ENCODE measurements around the gene MARCHF3.
"Not testable (repeated sequence)": the region's sequence is repeated elsewhere in the genome, so short reads cannot be mapped to it uniquely, and the experiment has no call there.

The MARCHF3 gene

GRCh38 chr5:127024821-127025220 lies 5.5 kb downstream of the MARCHF3 start:
- Histone ChIP-seq H3K27me3 (ENCODE audit: insufficient read depth, low read length) (0 out of 2 replicates have a peak, but pooled peaks cover 3% of the 10 kb centered on the region), H3K27ac (ENCODE audit: low read depth, low read length, poor library complexity, severe bottlenecking) (no peak overlapping the region), H3K4me1 (ENCODE audit: insufficient read depth, low read length, severe bottlenecking) (peaks cover 14% of the 10 kb centered on the region), H3K9ac (ENCODE audit: low read length) (no peak overlapping the region), H4K20me1 (ENCODE audit: insufficient read depth, low read length) (no peaks in the 10 kb centered on the region), H3K79me2 (ENCODE audit: insufficient read depth, low read length) (no peaks in the 10 kb centered on the region), H3K4me2 (ENCODE audit: low read length) (no peak overlapping the region), H3F3A (ENCODE audit: insufficient read depth, low read length) (no peaks in the 10 kb centered on the region), H3K9me2 (ENCODE audit: low read depth, low read length) (no peaks in the 10 kb centered on the region), H2AFZ (ENCODE audit: low read length) (no peak overlapping the region), H3K4me3 (ENCODE audit: low read depth, low read length, poor library complexity, severe bottlenecking) (no peak overlapping the region), H3K9me3 (ENCODE audit: low read length) (no peaks in the 10 kb centered on the region), H3K36me3 (ENCODE audit: insufficient read depth, low read length) (no peaks in the 10 kb centered on the region)
- TF ChIP-seq, protein P1, sequence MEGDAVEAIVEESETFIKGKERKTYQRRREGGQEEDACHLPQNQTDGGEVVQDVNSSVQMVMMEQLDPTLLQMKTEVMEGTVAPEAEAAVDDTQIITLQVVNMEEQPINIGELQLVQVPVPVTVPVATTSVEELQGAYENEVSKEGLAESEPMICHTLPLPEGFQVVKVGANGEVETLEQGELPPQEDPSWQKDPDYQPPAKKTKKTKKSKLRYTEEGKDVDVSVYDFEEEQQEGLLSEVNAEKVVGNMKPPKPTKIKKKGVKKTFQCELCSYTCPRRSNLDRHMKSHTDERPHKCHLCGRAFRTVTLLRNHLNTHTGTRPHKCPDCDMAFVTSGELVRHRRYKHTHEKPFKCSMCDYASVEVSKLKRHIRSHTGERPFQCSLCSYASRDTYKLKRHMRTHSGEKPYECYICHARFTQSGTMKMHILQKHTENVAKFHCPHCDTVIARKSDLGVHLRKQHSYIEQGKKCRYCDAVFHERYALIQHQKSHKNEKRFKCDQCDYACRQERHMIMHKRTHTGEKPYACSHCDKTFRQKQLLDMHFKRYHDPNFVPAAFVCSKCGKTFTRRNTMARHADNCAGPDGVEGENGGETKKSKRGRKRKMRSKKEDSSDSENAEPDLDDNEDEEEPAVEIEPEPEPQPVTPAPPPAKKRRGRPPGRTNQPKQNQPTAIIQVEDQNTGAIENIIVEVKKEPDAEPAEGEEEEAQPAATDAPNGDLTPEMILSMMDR (IDR thresholded peaks at IDR 0.05; ENCODE audit: low read length): no peak
- TF ChIP-seq EZH2 (IDR thresholded peaks at IDR 0.05; ENCODE audit: borderline replicate concordance, low read length): no peak

DNA sequence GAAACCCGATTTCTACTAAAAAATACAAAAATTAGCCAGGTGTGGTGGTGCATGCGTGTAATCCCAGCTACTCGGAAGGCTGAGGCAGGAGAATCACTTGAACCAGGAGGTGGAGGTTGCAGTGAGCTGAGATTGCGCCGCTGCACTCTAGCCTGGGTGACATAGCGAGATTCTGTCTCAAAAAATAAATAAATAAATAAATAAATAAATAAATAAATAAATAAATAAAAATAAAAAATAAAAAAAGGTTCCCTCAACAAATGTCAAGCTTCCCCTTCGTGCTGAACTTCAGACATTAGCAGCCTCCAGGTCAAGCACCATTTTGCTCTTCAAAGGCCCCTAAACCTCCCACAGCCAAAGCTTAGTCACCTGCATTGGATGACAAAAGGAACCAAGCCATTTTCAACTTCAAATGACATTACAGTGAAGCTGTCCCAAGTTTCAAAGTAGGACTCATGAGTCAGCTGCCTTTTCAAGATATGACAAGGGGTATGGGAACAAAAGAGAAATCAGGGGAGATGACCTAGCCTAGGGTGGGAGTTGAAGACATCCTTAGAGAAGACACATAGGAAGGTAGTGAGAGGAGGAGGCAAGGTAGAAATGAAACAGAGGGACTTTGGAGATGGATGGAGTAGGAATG lies 6.7 kb downstream of the MARCHF3 start:
- not testable (repeated sequence) for H3K9me3 ChIP-seq (ENCODE audit: low read length); H3K4me3 ChIP-seq (ENCODE audit: low read depth, low read length, poor library complexity, severe bottlenecking); H3K9ac ChIP-seq (ENCODE audit: low read length); H3K79me2 ChIP-seq (ENCODE audit: insufficient read depth, low read length); H3K4me2 ChIP-seq (ENCODE audit: low read length); H3F3A ChIP-seq (ENCODE audit: insufficient read depth, low read length); H3K4me1 ChIP-seq (ENCODE audit: insufficient read depth, low read length, severe bottlenecking); H2AFZ ChIP-seq (ENCODE audit: low read length); H3K36me3 ChIP-seq (ENCODE audit: insufficient read depth, low read length); H3K27ac ChIP-seq (ENCODE audit: low read depth, low read length, poor library complexity, severe bottlenecking); H4K20me1 ChIP-seq (ENCODE audit: insufficient read depth, low read length); H3K9me2 ChIP-seq (ENCODE audit: low read depth, low read length); H3K27me3 ChIP-seq (ENCODE audit: insufficient read depth, low read length)

DNA sequence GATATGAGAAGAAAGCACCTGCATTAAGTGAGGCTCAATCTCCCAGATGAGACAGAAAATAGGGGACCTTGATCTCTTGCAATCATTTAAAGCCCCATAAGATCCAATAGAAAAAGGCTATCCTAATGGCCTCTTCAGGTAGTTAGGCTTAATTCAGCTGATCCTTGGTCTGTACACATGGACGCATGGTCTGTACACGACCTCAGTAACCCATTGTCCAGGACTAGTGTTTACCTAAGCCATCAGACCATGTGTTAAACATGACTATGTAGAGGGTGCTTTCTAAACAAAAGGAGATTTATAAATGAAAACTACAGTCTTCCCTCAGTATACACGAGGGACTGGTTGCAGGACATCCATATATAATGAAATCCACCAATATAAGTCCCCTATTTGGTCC lies 7.5 kb downstream of the MARCHF3 start:
- no peaks in the 10 kb centered on the region for H3K4me1 ChIP-seq (ENCODE audit: insufficient read depth, low read length, severe bottlenecking)
- H3K9me2 ChIP-seq (ENCODE audit: low read depth, low read length): no peaks in the 10 kb centered on the region
- H2AFZ ChIP-seq (ENCODE audit: low read length): no peak overlapping the region
- no peaks in the 10 kb centered on the region for H4K20me1 ChIP-seq (ENCODE audit: insufficient read depth, low read length)
- no peaks in the 10 kb centered on the region for H3K79me2 ChIP-seq (ENCODE audit: insufficient read depth, low read length)
- no peaks in the 10 kb centered on the region for H3K27me3 ChIP-seq (ENCODE audit: insufficient read depth, low read length)
- H3K27ac ChIP-seq (ENCODE audit: low read depth, low read length, poor library complexity, severe bottlenecking): no peak overlapping the region
- TF ChIP-seq, protein P1 (IDR thresholded peaks at IDR 0.05; ENCODE audit: low read length): no peak
- TF ChIP-seq EZH2 (IDR thresholded peaks at IDR 0.05; ENCODE audit: borderline replicate concordance, low read length): no peak
- no peak overlapping the region for H3K4me2 ChIP-seq (ENCODE audit: low read length)
- H3K4me3 ChIP-seq (ENCODE audit: low read depth, low read length, poor library complexity, severe bottlenecking): no peak overlapping the region
- H3K9ac ChIP-seq (ENCODE audit: low read length): no peak overlapping the region
- H3K9me3 ChIP-seq (ENCODE audit: low read length): no peaks in the 10 kb centered on the region
- no peaks in the 10 kb centered on the region for H3F3A ChIP-seq (ENCODE audit: insufficient read depth, low read length)
- H3K36me3 ChIP-seq (ENCODE audit: insufficient read depth, low read length): no peaks in the 10 kb centered on the region

DNA sequence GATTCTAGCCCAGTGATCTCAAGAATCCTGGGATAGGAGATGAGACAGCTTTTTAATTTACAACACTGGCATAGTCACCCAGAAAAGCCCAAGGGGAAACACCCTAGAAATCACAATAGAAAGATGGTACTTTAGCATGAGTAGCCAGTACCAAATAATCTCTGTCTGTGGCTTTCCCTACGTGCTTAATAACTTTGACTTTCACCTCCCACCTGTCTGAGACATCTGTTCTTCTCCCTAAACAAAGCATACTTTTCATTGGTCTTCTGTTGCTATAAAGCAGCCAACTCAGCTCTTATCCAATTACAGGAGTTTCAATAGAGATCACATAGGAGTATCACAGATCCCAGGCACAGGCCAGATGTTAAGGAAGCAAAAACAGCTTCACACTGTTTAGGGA lies 10.4 kb downstream of the MARCHF3 start:
- TF ChIP-seq EZH2 (IDR thresholded peaks at IDR 0.05; ENCODE audit: borderline replicate concordance, low read length): no peak
- TF ChIP-seq, protein P1 (IDR thresholded peaks at IDR 0.05; ENCODE audit: low read length): no peak
- no peak overlapping the region for H3K9ac ChIP-seq (ENCODE audit: low read length)
- no peak overlapping the region for H2AFZ ChIP-seq (ENCODE audit: low read length)
- H3K4me2 ChIP-seq (ENCODE audit: low read length): no peak overlapping the region
- no peaks in the 10 kb centered on the region for H3K27me3 ChIP-seq (ENCODE audit: insufficient read depth, low read length)
- no peaks in the 10 kb centered on the region for H3K79me2 ChIP-seq (ENCODE audit: insufficient read depth, low read length)
- H4K20me1 ChIP-seq (ENCODE audit: insufficient read depth, low read length): no peaks in the 10 kb centered on the region
- no peaks in the 10 kb centered on the region for H3K36me3 ChIP-seq (ENCODE audit: insufficient read depth, low read length)
- H3K4me3 ChIP-seq (ENCODE audit: low read depth, low read length, poor library complexity, severe bottlenecking): no peak overlapping the region
- no peaks in the 10 kb centered on the region for H3K4me1 ChIP-seq (ENCODE audit: insufficient read depth, low read length, severe bottlenecking)
- H3F3A ChIP-seq (ENCODE audit: insufficient read depth, low read length): no peaks in the 10 kb centered on the region
- H3K9me2 ChIP-seq (ENCODE audit: low read depth, low read length): no peaks in the 10 kb centered on the region
- no peaks in the 10 kb centered on the region for H3K9me3 ChIP-seq (ENCODE audit: low read length)
- no peak overlapping the region for H3K27ac ChIP-seq (ENCODE audit: low read depth, low read length, poor library complexity, severe bottlenecking)

DNA sequence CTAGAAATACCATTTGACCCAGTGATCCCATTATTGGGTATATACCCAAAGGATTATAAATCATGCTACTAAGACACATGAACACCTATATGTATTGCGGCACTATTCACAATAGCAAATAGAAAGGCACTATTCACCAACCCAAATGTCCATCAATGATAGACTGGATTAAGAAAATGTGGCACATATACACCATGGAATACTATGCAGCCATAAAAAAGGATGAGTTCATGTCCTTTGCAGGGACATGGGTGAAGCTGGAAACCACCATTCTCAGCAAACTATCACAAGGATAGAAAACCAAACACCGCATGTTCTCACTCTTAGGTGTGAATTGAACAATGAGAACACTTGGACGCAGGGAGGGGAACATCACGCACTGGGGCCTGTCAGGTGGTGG lies 13.6 kb downstream of the MARCHF3 start:
- H3K4me1 ChIP-seq (ENCODE audit: insufficient read depth, low read length, severe bottlenecking); H3K36me3 ChIP-seq (ENCODE audit: insufficient read depth, low read length): not testable (repeated sequence)

More for the DNA sequence above, 13.6 kb downstream of the MARCHF3 start:
- not testable (repeated sequence) for H3K9me3 ChIP-seq (ENCODE audit: low read length); H2AFZ ChIP-seq (ENCODE audit: low read length); H4K20me1 ChIP-seq (ENCODE audit: insufficient read depth, low read length); H3F3A ChIP-seq (ENCODE audit: insufficient read depth, low read length); H3K27ac ChIP-seq (ENCODE audit: low read depth, low read length, poor library complexity, severe bottlenecking); H3K79me2 ChIP-seq (ENCODE audit: insufficient read depth, low read length); H3K4me2 ChIP-seq (ENCODE audit: low read length); H3K9me2 ChIP-seq (ENCODE audit: low read depth, low read length); H3K27me3 ChIP-seq (ENCODE audit: insufficient read depth, low read length); H3K4me3 ChIP-seq (ENCODE audit: low read depth, low read length, poor library complexity, severe bottlenecking); H3K9ac ChIP-seq (ENCODE audit: low read length)

Measured in OCI-LY1 (cell line).